Endodermal cell (in vitro differentiated cells): ENCODE measurements around the gene TMEM39A. TPM values are rescaled to one million over a fixed set of nuclear protein-coding genes. Genes with fewer than 3 reads are reported as not detected.

ENCODE experiments used
- DNase-seq: peaks from one replicate; pipeline ENCODE4 v3.0.0-alpha.2; 2017
- H3K27ac ChIP-seq: 2 replicates; pipeline ENCODE4 v1.5.1; 2013; ENCODE audit warnings: mild to moderate bottlenecking, low read depth, low read length, moderate library complexity
- H3K27me3 ChIP-seq: 2 replicates; pipeline ENCODE4 v1.6.1; 2013; ENCODE audit warnings: mild to moderate bottlenecking, low read length, moderate library complexity; ENCODE audit not compliant: insufficient read depth, control insufficient read depth, poor library complexity, severe bottlenecking
- H3K36me3 ChIP-seq: 2 replicates; pipeline ENCODE4 v1.7.0; 2013; ENCODE audit warnings: mild to moderate bottlenecking, low read length, moderate library complexity; ENCODE audit not compliant: control insufficient read depth, insufficient read depth
- H3K4me1 ChIP-seq: one replicate; pipeline ENCODE4 v1.7.0; 2013; ENCODE audit warnings: low read length; ENCODE audit not compliant: control insufficient read depth, insufficient read depth
- H3K4me3 ChIP-seq: 2 replicates; pipeline ENCODE4 v1.5.1; 2013; ENCODE audit warnings: mild to moderate bottlenecking, low read length, moderate library complexity
- H3K9ac ChIP-seq: 2 replicates; pipeline ENCODE4 v1.6.1; 2013; ENCODE audit warnings: mild to moderate bottlenecking, low read length, moderate library complexity; ENCODE audit not compliant: poor library complexity, severe bottlenecking; ENCODE audit errors: extremely low read depth
- H3K9me3 ChIP-seq: 2 replicates; pipeline ENCODE4 v1.6.1; 2013; ENCODE audit warnings: mild to moderate bottlenecking, low read length, moderate library complexity; ENCODE audit not compliant: control insufficient read depth
- H3K27ac Mint-ChIP-seq: 2 replicates; pipeline ENCODE4 v1.8.0; 2020; ENCODE audit warnings: mixed read lengths
- H3K27me3 Mint-ChIP-seq: 2 replicates; pipeline ENCODE4 v1.8.0; 2021; ENCODE audit warnings: mild to moderate bottlenecking, mixed read lengths; ENCODE audit not compliant: insufficient read depth
- H3K36me3 Mint-ChIP-seq: 2 replicates; pipeline ENCODE4 v1.8.0; 2020; ENCODE audit warnings: low read depth, mixed read lengths
- H3K4me1 Mint-ChIP-seq: 2 replicates; pipeline ENCODE4 v1.8.0; 2020; ENCODE audit warnings: mixed read lengths
- H3K4me3 Mint-ChIP-seq: 2 replicates; pipeline ENCODE4 v1.8.0; 2020; ENCODE audit warnings: mild to moderate bottlenecking, moderate library complexity, mixed read lengths
- H3K9me3 Mint-ChIP-seq: 2 replicates; pipeline ENCODE4 v1.8.0; 2020; ENCODE audit warnings: mild to moderate bottlenecking, mixed read lengths
- CTCF ChIP-seq: fragments of 200-600 bp; sonication (generic); conservative IDR thresholded peaks from 2 replicates; pipeline ENCODE4 v1.5.0; 2021; ENCODE audit warnings: antibody characterized with exemption, mild to moderate bottlenecking
- WGBS, 2 experiments: methylation state at CpG; one replicate each; pipeline versions ENCODE4 v1.1.5 to v1.1.7; 2013; ENCODE audit warnings: missing lambda C conversion rate in 2 of 2, mixed read lengths in 1 of 2; ENCODE audit not compliant: insufficient coverage in 1 of 2, insufficient read length in 1 of 2; 5-methylcytosine and 5-hydroxymethylcytosine counted together
- total RNA-seq, 2 donors: library from RNA; stranded (reverse); fragmentation: NEBNext Ultra II Directional in 1 of 2; extraction: Animal tissue kit (Norgen Biotek cat#: 25700) in 1 of 2; gene quantifications; 2 replicates in 1 of 2; 3 replicates in 1 of 2; pipeline ENCODE4 v1.2.1, GENCODE V29; 2021

Gene TMEM39A
- total RNA-seq, 2 donors from 2014 or later: 62.3 to 81.8 TPM

DNA sequence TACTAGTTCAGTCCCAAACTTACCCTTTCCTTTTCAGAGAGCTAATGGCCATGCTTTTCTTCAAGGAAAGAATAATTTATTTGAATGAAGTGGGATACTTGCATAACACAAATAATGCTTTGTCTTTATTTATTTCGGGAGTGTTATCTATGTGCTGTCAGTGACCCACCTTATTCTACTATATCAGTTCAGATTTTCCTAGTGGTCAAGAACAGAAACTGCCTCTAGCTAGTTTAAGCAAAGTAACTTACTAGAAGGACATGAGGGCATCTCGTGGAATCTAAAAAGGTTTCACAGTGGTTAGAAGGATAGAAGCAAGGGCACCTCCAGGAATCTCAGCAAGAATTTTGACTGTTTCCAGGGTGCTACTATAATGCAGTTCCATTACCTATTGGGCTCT is 31.2 kb upstream of the TMEM39A start:
- Mint-ChIP-seq H3K27me3 (no peaks in the 10 kb centered on the region), H3K36me3 (peaks cover 18% of the 10 kb centered on the region), H3K27ac (no peak overlapping the region), H3K4me3 (no peak overlapping the region), H3K9me3 (no peaks in the 10 kb centered on the region), H3K4me1 (peaks cover 5% of the 10 kb centered on the region)
- no peak overlapping the region for H3K4me3 ChIP-seq
- H3K36me3 ChIP-seq: peaks cover 22% of the 10 kb centered on the region
- DNase-seq: no peak
- no peak overlapping the region for H3K9ac ChIP-seq
- peak; percentile 68 for TF ChIP-seq CTCF
- H3K27ac ChIP-seq: no peak overlapping the region
- no peaks in the 10 kb centered on the region for H3K27me3 ChIP-seq
- H3K9me3 ChIP-seq: no peaks in the 10 kb centered on the region
- no peaks in the 10 kb centered on the region for H3K4me1 ChIP-seq
- 87 to 100% methylated on average over 2 of the region's 2 CpGs for WGBS, 2 experiments

- H3K4me1 Mint-ChIP-seq: peaks cover 5% of the 10 kb centered on the region
- H3K4me3 Mint-ChIP-seq: no peak overlapping the region
- H3K27me3 Mint-ChIP-seq: no peaks in the 10 kb centered on the region
- 87 to 100% methylated on average over 2 to 3 of the region's 3 CpGs for WGBS, 2 experiments
- Histone ChIP-seq H3K9ac (no peak overlapping the region), H3K36me3 (peaks cover 27% of the 10 kb centered on the region), H3K9me3 (no peaks in the 10 kb centered on the region), H3K27ac (no peak overlapping the region), H3K4me1 (no peaks in the 10 kb centered on the region), H3K4me3 (no peak overlapping the region), H3K27me3 (no peaks in the 10 kb centered on the region)
- peaks cover 18% of the 10 kb centered on the region for H3K36me3 Mint-ChIP-seq
- DNase-seq: no peak
- H3K9me3 Mint-ChIP-seq: no peaks in the 10 kb centered on the region
- no peak for TF ChIP-seq CTCF
- H3K27ac Mint-ChIP-seq: no peak overlapping the region
Measured at GRCh38 chr3:119492810-119493209, 29.4 kb upstream of the TMEM39A start.

GRCh38 chr3:119492128-119492527 is 28.7 kb upstream of the TMEM39A start:
- Histone ChIP-seq H3K4me1 (no peaks in the 10 kb centered on the region), H3K9ac (no peak overlapping the region), H3K36me3 (peaks cover 31% of the 10 kb centered on the region), H3K27me3 (no peaks in the 10 kb centered on the region), H3K27ac (no peak overlapping the region), H3K9me3 (no peaks in the 10 kb centered on the region), H3K4me3 (no peak overlapping the region)
- Mint-ChIP-seq H3K4me1 (no peaks in the 10 kb centered on the region), H3K9me3 (no peaks in the 10 kb centered on the region), H3K4me3 (no peak overlapping the region), H3K27ac (no peak overlapping the region), H3K36me3 (peaks cover 18% of the 10 kb centered on the region), H3K27me3 (no peaks in the 10 kb centered on the region)
- 90 to 98% methylated on average over 2 of the region's 2 CpGs for WGBS, 2 experiments
- no peak for DNase-seq
- TF ChIP-seq CTCF: no peak
